HepG2 (cell line): ENCODE results near the gene NCBP3. TPM values are rescaled to one million over a fixed set of nuclear protein-coding genes. Genes with fewer than 3 reads are reported as not detected.

Source experiments
- ATAC-seq: fragments of 200-7000 bp; cut with Tn5 transposase; 3 replicates; pipeline ENCODE4 v1.9.1; 2020; ENCODE audit warnings: mild to moderate bottlenecking, moderate library complexity
- BruUV-seq: library from RNA; stranded (reverse); fragments of 400-500 nt; replicated peaks from 2 replicates; lab custom pipeline; 2021; lab: Mats Ljungman, UMichigan
- CTCF ChIA-PET: fragments of 300-600 bp; formaldehyde crosslinking; extraction: SDS; loops from one replicate; lab custom pipeline; 2021; ENCODE audit warnings: low total read pairs, inconsistent platforms, low intra/inter-chr PET ratio; lab: Yijun Ruan, JAX
- POLR2A ChIA-PET: fragments of 350-600 bp; sonication (Branson Sonifier 250); formaldehyde crosslinking; loops from one replicate; lab custom pipeline; 2020; ENCODE audit warnings: antibody characterized with exemption, inconsistent platforms; lab: Yijun Ruan, JAX
- DNase-seq: peaks from one replicate; pipeline ENCODE4 v3.0.0-alpha.2; 2015; ENCODE audit warnings: low spot score
- FAIRE-seq: peaks from 3 replicates; lab custom pipeline; 2011; peaks lifted over from hg19 to GRCh38; lab: Jason Lieb, UNC
- H2AFZ ChIP-seq: one replicate; pipeline ENCODE4 v1.6.1; 2011; ENCODE audit warnings: low read length, inconsistent platforms
- H3K27ac ChIP-seq: fragments of 300-600 bp; 3 replicates; pipeline ENCODE4 v1.8.0; 2011; ENCODE audit warnings: mixed run types, mild to moderate bottlenecking, mixed read lengths, low read length, inconsistent platforms; ENCODE audit not compliant: insufficient read depth; ENCODE audit errors: extremely low read length
- H3K27me3 ChIP-seq, 2 experiments: fragments of 200-600 bp in 1 of 2; 2 replicates in 1 of 2; 3 replicates in 1 of 2; pipeline versions ENCODE4 v1.6.0 to v1.8.0; 2011; ENCODE audit warnings: low read length in 2 of 2, mild to moderate bottlenecking in 2 of 2, moderate library complexity in 2 of 2, inconsistent platforms in 1 of 2; ENCODE audit not compliant: insufficient read depth in 2 of 2, control insufficient read depth in 1 of 2
- H3K36me3 ChIP-seq, 2 experiments: fragments of 200-600 bp in 1 of 2; replicated peaks in 1 of 2; 2 replicates in 1 of 2; 3 replicates in 1 of 2; pipeline versions ENCODE4 v1.5.1 to v1.8.0; 2011; ENCODE audit warnings: low read length in 2 of 2, inconsistent platforms in 1 of 2; ENCODE audit not compliant: insufficient read depth in 2 of 2, control insufficient read depth in 1 of 2
- H3K4me1 ChIP-seq: 2 replicates; pipeline ENCODE4 v1.5.1; 2012; ENCODE audit warnings: low read length, inconsistent platforms; ENCODE audit not compliant: insufficient read depth
- H3K4me2 ChIP-seq: 2 replicates; pipeline ENCODE4 v1.6.0; 2011; ENCODE audit warnings: low read depth, low read length, inconsistent platforms
- H3K4me3 ChIP-seq, 3 experiments: fragments of 200-600 bp in 1 of 3; sonication (generic), shearing (Covaris generic) in 1 of 3; replicated peaks in 1 of 3; 2 replicates each; pipeline ENCODE4 v1.5.1; 2011 to 2016; ENCODE audit warnings: low read length in 3 of 3, inconsistent platforms in 2 of 3, low read depth in 2 of 3, mild to moderate bottlenecking in 2 of 3, control low read depth in 1 of 3, mixed read lengths in 1 of 3; ENCODE audit not compliant: insufficient read depth in 1 of 3
- H3K79me2 ChIP-seq: one replicate; pipeline ENCODE4 v1.6.1; 2011; ENCODE audit warnings: low read length, inconsistent platforms; ENCODE audit not compliant: insufficient read depth
- H3K9ac ChIP-seq: 2 replicates; pipeline ENCODE4 v1.6.0; 2011; ENCODE audit warnings: mild to moderate bottlenecking, low read depth, low read length, inconsistent platforms; ENCODE audit not compliant: insufficient read depth
- H3K9me3 ChIP-seq: 2 replicates; pipeline ENCODE4 v1.5.1; 2012; ENCODE audit warnings: mild to moderate bottlenecking, low read length
- H4K20me1 ChIP-seq: 2 replicates; pipeline ENCODE4 v1.6.0; 2011; ENCODE audit warnings: inconsistent platforms, mild to moderate bottlenecking, low read length, moderate library complexity; ENCODE audit not compliant: insufficient read depth
- AHR ChIP-seq: IDR thresholded peaks from 2 replicates; pipeline ENCODE4 v1.6.1; 2018; ENCODE audit warnings: missing genetic modification reagents, missing compliant biosample characterization
- IKZF1 ChIP-seq: fragments of 450-650 bp; IDR thresholded peaks from 2 replicates; pipeline ENCODE4 v1.7.1; 2016
- MLLT10 ChIP-seq: sonication (generic); formaldehyde crosslinking; IDR thresholded peaks from 2 replicates; pipeline ENCODE4 v1.4.0; 2020; ENCODE audit warnings: missing genetic modification reagents
- SMARCC2 ChIP-seq: fragments of 450-650 bp; IDR thresholded peaks from 2 replicates; pipeline ENCODE4 v1.6.1; 2017; ENCODE audit warnings: antibody characterized with exemption, mild to moderate bottlenecking
- ZFP90 ChIP-seq: sonication (generic); formaldehyde crosslinking; IDR thresholded peaks from 2 replicates; pipeline ENCODE4 v1.8.0; 2022; ENCODE audit warnings: missing genetic modification reagents, mild to moderate bottlenecking, inconsistent platforms, borderline replicate concordance
- ZNF383 ChIP-seq: sonication (generic); formaldehyde crosslinking; IDR thresholded peaks from 2 replicates; pipeline ENCODE4 v1.4.0; 2020; ENCODE audit warnings: missing genetic modification reagents, mild to moderate bottlenecking, borderline replicate concordance
- WGBS: methylation state at CpG from one replicate; pipeline ENCODE4 v1.1.6; 2017; ENCODE audit warnings: low lambda C conversion rate; 5-methylcytosine and 5-hydroxymethylcytosine counted together
- in situ Hi-C: cut with HindIII; loops from 2 replicates; pipeline ENCODE4 v1.10.0; 2017; ENCODE audit warnings: low pct_unique_long_range_greater_than_20kb; ENCODE audit not compliant: extremely low pct_ligation_motif_present
- intact Hi-C: fragments of 100-400 bp; cut with micrococcal nuclease; formaldehyde crosslinking; loops from one replicate; pipeline ENCODE4 v1.10.0; 2022; ENCODE audit not compliant: unreplicated experiment
- polyA plus RNA-seq, 8 experiments: library from polyadenylated mRNA; depleted of rRNA in 3 of 8; stranded (reverse) in 7 of 8; unstranded in 1 of 8; fragments of >200 nt; fragmentation: Illumina TruSeq in 4 of 8; extraction: Trizol in 4 of 8; gene quantifications; 2 replicates each; pipeline versions ENCODE4 v1.2.1 to v1.2.3, GENCODE V29; 2011 to 2016; ENCODE audit warnings: low read depth in 4 of 8, missing spikeins in 1 of 8, mixed read lengths in 1 of 8; ENCODE audit not compliant: insufficient read depth in 1 of 8
- total RNA-seq, 5 experiments: library from RNA; depleted of rRNA; stranded (reverse); fragments of >200 nt; fragmentation: Illumina TruSeq; extraction: Trizol; gene quantifications; 2 replicates each; pipeline ENCODE4 v1.2.3, GENCODE V29; 2016; ENCODE audit warnings: low read depth in 1 of 5
- TF ChIP-seq, protein P1 (sequence below): sonication (generic); formaldehyde crosslinking; IDR thresholded peaks from 2 replicates; pipeline ENCODE4 v1.4.0; 2020; ENCODE audit warnings: missing genetic modification reagents, mild to moderate bottlenecking, borderline replicate concordance

The NCBP3 gene
- total and polyA plus RNA-seq, 2 of the 13 experiments (the other 11 are each of a cell fraction or from before 2014, with no cell fraction given) = 19.5 to 24.8 TPM

DNA sequence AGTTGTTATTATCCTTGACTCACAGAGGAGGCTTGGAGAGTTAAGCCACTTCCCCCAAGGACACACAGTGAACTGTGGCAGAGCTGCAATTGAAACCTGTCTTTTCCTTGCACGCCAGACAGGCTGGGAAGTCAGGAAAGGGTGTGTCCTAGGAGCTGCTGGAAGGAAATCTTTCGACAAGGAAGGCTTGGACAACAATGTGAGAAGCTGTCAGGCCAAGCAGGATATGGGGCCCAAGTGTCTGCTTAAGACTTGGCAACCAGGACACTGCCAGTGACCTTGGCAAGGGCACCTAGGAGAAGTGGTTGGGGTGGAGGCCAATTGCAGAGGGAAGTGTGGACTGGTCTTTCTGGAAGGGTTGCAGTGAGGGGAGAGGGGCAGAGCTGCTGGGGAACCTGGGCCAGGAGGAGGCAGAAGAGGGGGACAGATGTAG lies 48.9 kb upstream of the NCBP3 start:
- intact Hi-C loops = no loop called here
- Histone ChIP-seq H3K4me2 (no peak overlapping the region), H3K4me1 (peaks cover 35% of the 10 kb centered on the region), H3K36me3 (no peaks in the 10 kb centered on the region), H3K4me3 (no peak overlapping the region), H3K9ac (no peak overlapping the region)
- DNase-seq = no peak
- CTCF ChIA-PET = no interaction called here
- ATAC-seq = no peak
- TF ChIP-seq ZFP90 (CRISPR knock-in tag) (no peak), IKZF1 (no peak), AHR (CRISPR knock-in tag) (no peak), MLLT10 (CRISPR knock-in tag) (no peak), SMARCC2 (no peak), ZNF383 (CRISPR knock-in tag) (no peak)
- TF ChIP-seq, protein P1, sequence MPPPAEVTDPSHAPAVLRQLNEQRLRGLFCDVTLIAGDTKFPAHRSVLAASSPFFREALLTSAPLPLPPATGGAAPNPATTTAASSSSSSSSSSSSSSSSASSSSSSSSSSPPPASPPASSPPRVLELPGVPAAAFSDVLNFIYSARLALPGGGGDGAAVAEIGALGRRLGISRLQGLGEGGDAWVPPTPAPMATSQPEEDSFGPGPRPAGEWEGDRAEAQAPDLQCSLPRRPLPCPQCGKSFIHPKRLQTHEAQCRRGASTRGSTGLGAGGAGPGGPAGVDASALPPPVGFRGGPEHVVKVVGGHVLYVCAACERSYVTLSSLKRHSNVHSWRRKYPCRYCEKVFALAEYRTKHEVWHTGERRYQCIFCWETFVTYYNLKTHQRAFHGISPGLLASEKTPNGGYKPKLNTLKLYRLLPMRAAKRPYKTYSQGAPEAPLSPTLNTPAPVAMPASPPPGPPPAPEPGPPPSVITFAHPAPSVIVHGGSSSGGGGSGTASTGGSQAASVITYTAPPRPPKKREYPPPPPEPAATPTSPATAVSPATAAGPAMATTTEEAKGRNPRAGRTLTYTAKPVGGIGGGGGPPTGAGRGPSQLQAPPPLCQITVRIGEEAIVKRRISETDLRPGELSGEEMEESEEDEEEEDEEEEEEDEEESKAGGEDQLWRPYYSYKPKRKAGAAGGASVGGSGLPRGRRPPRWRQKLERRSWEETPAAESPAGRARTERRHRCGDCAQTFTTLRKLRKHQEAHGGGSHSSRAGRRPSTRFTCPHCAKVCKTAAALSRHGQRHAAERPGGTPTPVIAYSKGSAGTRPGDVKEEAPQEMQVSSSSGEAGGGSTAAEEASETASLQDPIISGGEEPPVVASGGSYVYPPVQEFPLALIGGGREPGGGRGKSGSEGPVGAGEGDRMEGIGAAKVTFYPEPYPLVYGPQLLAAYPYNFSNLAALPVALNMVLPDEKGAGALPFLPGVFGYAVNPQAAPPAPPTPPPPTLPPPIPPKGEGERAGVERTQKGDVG = no peak
- TF ChIP-seq, all 625 proteins: peak for 0
- Histone ChIP-seq H3K27ac (no peak overlapping the region), H3K9me3 (no peaks in the 10 kb centered on the region), H4K20me1 (no peaks in the 10 kb centered on the region), H3K27me3 (peaks cover 0 to 19% of the 10 kb centered on the region in 2 experiments; a peak in 2 of 5 replicates), H3K79me2 (no peaks in the 10 kb centered on the region), H2AFZ (no peak overlapping the region)
- BruUV-seq = no TSS peak
- in situ Hi-C loops = no loop called here
- WGBS = 28% methylated on average over 2 of the region's 2 CpGs
- POLR2A ChIA-PET = interaction anchor here (3.5 kb wide), 1 partner anchor 9 kb away, joined by 47 read pairs; no protein-coding TSS in a partner anchor
- FAIRE-seq = no peak
